CD4-positive, alpha-beta T cell treated with Interleukin-17A for 4 hours (primary cell): Measurements from ENCODE around the gene FRMD6.

ENCODE experiments used
- DNase-seq: peaks from one replicate; pipeline ENCODE4 v3.0.0-alpha.2; 2020; ENCODE audit warnings: mixed read lengths

The FRMD6 gene

DNA sequence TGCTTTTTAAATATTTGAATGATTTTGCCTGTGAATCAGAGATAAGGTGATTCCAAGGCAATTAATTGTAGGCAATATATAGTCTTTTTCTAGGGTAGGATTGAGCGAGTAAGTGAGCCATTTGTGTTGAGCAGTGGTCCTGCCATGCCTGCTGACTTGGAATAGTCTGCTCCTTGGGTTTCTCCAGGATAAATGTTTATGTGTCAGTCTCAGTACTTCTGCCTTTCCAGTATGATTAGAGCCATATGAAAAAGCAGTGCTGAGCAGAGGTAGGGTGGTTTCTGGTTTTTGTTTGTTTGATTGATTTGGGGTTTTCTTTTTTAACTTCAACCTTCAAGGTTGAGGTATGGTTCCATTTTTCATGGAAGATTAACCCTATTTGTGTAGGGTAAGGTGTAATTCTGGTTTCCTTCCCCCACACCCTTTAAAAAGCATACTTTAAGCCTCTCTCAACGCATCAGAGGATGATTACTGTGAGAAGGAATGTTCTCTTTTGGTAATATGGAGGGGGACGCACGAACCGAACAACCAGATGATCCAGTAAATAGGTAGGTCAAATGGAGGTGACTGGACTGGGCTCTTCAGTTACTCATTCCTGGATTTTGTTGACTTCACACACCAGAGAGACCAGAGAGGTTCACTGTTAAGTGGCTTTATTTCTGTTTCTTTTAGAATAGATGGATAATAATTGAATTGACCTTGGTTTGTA lies 22.7 kb downstream of the FRMD6 start:
- DNase-seq = no peak

DNA sequence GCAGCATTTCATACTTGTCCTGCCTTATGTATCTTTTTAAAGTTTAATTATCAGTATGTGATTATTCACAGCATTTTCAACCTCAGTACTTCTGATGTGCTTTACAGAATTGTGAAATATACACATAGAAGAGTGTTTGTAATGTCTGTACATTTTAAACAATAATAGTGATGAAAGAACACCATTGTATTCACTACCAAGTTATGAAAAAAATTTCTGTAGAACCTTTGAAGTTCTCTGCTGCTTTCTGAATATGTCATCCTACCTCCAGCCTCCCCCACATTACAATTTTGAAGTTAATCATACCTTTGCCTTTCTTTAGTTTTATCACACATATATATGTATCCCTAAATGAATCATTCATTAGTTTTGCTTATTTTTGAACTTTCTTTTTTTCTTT lies 24.8 kb downstream of the FRMD6 start:
- no peak for DNase-seq

DNA sequence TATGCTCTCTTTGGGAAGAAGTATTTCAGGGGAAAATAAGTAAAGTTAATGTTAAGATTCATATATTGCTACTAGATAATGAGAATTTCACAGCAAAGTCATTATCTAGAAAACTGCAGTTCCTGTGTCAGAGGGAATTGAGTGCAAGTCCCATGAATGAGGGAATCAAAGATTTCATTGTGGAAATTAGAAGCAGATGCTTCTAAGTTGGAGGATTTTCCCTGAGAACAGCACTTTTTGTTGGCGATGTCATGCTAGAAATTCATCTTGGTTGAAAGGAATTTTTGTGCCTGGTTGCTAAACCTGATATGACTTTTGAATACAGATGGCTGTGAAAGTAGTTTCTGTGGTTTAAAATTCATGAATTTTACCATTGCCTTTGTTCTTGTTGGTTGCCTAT lies 25.6 kb downstream of the FRMD6 start:
- DNase-seq = no peak

DNA sequence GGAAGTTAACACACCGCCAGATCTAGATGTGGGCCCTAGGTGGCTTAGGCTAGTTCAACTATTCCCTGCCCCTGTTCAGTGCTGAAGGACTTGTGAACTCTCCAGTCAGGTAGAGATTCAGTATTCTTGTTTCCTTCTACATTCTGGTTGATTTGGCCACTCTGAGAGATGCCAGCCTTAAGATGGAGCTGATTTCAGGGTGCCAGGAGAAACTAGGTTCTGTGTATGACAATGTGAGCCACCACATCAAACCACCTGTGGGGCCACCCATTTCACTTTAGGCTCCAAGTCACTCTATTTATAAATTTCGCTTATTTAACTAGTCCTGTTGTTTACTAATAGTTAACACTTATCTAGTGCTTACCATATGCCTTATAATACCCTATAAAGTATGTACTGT lies 26.0 kb downstream of the FRMD6 start:
- no peak for DNase-seq

DNA sequence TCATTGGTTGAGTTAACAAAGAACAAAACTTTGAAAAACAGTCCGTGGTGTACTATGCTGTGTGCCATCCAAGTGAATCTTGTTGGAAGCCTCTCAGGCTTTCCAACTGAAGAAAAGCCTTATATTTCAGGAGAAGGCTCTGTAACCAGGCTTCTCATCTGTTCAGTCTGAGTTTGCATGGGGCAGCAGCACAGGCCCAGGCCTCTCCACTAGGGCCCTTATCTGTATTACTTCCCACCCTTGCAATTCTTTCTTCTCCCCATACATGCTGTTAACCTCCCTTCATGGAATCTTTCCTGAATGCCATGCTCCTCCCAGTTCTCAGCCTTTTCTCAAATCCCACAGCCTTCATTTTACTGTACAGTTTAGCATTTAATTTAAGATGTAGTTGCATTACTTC lies 28.3 kb downstream of the FRMD6 start:
- no peak for DNase-seq

DNA sequence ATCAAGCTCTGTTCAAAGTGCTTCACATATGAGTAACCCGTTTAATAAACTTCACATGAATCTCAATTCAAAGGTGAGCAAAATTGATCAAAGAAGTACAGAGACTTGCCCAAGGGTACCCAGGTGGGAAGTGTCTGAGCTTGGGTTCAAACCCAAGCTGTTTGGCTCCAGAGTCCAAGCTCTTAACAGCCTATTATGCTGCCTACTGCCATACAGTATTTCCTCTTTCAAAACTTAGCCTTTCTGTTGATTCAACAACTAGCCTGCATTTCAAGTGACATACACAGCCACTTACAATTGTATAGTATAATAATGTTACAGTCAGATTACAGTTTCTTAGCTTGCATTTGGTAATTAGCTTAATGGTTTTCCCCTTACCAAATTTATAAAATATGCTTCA lies 29.7 kb downstream of the FRMD6 start:
- no peak for DNase-seq

DNA sequence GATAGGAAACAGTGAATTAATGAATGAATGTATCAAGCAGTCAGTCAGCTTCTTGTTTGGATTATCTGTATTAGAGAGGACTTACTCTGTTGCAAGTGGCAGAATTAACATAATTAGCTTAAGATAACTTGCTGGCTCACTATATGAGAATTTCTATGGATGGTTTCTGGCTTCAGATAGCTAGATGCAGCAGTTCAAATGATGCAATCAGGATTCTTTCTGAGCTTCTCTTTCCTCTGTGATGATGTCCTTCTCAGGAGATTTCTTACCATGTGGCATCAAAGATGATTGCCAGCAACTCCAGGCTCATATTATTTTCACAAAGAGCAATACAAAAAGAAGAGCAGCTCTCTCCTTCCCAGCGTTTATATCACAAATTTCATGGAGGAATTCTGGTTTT lies 30.7 kb downstream of the FRMD6 start:
- DNase-seq = no peak

DNA sequence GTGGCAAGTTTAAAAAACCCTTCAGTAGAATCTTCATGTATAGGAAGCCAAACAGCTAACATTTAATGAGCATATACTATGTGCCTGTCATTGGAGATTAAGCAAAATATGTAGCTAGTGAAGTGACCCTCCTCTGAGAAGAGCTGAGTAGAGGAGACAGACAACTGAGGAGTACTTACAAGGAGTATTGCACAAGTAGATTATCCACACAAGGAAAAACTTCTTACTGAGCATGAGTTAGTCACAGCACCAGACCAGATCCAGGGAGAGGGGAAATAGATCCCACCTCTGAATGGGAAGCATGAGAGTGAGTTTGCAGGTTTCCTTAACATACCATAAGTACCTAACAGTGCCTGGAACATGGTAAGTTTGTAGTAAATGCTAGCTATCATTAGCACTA lies 33.0 kb downstream of the FRMD6 start:
- DNase-seq = no peak

DNA sequence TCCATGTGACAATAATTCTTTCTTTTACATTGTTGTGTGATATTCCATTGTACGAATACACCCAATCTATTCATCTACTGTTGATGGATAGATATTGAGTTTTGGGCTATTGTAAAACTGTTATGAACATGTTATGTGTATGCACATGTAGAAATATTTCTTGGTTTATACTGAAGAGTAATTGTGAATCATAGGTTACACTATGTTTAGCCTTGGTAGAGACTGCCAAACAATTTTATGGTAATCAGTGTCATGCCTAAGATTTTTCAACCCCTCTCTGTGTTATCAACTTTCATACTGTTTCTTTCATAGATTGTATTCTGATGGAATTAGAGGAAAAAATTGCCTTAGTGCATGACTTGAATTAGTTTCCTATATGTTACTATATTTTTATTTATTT lies 39.5 kb downstream of the FRMD6 start:
- DNase-seq = no peak

DNA sequence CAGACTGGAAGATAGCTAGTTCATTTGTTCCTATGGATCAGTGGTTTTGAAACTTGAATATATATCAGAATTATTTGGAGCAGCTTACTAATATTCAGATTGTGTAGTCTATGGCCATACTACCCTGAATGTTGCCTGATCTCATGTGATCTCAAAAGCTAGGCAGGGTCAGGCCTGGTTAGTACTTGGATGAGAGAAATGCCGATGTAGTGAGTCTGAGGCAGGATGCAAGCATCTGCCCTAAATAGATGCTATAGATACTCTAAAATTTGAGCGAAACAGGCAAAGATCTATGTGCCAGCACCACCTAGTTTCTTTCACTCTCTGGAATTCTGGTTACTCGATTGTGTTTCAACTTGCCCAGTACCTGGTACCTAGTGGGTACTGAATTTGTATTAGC lies 40.9 kb downstream of the FRMD6 start:
- no peak for DNase-seq

DNA sequence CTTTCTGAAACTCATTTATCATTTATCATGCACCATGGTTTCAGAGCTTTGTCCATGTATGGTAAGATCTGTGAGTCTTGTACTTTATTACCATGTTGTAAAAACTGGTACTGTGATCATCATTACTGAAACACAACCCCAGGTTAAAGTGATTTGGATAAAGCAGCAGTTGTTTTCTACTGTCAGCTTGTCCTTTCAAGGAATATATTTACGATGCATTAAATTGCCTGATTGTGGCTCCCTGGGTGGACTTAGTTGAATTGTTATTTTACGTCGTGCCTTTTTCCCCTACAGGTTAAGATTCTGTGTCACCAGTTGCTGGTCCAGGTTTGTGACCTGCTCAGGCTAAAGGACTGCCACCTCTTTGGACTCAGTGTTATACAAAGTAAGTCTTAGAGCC lies 46.1 kb downstream of the FRMD6 start:
- DNase-seq = no peak

DNA sequence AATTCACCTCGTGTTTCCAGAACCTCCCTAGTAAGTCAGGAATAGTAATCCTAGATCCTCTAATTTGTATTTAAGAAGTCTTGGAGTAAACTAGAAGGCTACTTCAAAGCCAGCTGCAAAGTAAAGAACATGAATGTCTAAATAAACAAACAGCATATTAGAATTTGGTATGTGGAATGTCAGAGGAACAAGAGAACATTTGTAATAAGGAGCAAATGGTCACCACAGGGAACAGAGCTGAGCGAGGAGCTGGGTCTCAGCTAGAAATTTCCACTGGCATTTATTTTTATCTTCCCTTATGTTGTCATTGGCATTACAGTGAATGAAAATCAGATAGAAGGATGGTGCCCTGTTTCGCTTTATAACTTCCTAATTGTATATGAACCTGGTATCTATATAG lies 50.2 kb downstream of the FRMD6 start:
- DNase-seq = no peak

DNA sequence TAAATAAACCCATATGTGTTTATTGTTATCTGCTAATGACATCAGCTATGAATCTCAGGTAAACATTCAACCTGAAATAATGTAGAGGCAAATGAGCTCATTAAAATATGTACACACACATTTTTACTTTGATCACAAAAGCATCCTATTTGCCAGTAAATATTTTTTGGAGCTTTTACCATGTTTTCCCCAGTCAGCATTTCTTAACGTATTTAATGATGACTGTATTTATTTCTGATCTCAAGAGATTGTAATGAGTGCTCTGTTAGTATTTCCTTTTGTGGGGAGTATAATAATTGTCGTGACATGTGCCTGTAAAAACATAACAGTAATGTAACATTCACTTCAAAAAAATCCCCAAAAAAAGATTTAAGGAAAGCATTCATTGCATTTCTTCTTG lies 52.1 kb downstream of the FRMD6 start:
- DNase-seq = no peak

DNA sequence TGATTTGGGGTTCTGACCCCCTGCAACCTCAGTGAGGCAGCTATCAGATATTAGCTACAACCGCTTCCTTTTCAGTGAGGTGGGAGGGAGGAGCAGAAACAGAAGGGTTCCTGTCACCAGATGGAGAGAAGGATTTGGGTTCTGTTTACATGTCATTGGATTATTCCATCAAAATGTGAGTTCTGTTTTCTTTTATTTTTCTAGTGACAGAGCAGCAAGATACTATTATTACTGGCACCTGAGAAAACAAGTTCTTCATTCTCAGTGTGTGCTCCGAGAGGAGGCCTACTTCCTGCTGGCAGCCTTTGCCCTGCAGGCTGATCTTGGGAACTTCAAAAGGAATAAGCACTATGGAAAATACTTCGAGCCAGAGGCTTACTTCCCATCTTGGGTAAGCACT lies 52.8 kb downstream of the FRMD6 start:
- no peak for DNase-seq

DNA sequence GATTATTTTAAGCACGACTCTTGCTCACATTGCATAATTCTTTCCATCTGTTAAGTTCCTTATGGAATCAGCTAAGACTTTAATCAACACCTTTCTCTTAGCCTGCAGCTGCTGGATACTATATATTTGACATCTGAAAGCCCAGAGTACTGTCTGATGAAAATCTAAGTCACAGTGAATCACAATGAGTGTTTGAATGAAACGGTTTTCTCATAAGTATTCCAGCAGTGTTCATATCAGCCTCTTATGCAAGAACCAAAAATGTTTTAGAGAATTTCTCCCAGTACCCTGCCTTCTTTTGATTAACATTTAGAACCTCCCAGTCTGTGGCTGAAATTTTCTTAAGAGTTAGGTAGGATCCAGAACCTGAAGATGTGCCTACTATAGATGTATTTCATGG lies 55.6 kb downstream of the FRMD6 start:
- no peak for DNase-seq

DNA sequence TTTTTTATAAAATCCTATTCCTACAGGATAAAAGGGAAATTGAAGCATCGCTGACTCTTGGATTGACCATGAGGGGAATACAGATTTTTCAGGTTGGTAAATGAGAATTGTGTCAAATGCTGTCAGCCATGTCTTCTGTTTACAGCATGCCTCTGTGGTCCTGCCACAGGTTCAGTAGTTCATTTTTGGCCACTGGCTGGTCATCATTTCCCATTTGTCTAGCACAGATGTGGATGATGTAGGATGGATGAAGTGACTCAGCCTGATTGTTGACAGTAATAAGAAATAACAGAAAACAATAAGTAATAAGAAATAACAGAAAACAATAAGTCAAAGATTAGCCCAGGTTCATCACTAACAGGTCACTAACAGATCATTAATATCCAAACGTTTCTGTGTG lies 59.8 kb downstream of the FRMD6 start:
- no peak for DNase-seq

DNA sequence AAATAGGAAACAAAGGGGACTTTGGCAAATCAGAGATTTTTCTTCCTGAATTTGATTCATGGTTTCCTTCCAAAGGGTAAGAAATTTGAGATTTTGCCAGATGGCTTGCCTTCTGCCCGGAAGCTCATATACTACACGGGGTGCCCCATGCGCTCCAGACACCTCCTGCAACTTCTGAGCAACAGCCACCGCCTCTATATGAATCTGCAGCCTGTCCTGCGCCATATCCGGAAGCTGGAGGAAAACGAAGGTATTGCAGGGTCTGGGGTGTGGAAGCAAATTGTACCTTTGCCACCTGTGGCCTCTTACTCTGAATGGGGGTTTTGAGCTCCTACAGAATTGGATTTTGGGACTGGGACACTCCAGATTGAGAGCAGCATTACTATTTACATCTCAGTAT lies 63.5 kb downstream of the FRMD6 start:
- no peak for DNase-seq

DNA sequence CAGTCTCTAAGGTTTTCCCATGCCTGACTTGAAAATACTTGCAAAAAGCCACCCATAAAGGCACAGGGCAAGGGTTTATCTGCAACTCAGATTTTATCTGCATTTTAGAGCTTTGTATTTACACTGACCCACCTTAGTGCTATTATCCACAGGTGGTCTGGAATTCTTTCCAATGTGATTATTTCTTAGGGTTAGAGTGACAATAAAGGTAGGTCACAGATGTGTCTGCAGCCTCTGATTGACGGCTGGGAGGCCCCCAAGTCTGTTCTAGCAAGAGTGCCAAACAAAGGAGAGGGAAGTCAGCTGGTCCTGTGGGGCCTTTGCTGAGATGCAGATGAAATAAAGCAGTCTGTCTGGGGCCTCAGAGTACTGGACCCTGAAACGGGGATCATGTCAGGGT lies 64.0 kb downstream of the FRMD6 start:
- no peak for DNase-seq

DNA sequence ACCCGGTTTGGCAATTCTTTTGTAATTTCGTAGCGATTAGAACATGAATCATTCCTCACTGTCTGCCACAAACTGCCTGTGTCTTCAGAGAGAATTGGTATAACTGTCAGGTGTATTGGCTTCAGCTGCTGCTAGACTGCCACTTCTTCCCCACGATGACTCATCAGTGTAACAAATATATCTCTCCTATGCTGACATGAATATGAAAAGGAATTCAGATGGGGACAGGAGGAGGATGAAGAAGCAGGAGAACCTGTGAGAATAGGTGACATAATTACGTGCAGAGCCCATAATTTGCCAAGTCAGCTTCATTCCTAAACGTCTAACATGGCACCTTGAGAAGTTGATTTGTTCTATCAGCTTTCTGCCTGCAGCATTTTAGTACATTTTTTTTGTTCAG lies 64.9 kb downstream of the FRMD6 start:
- DNase-seq = no peak

DNA sequence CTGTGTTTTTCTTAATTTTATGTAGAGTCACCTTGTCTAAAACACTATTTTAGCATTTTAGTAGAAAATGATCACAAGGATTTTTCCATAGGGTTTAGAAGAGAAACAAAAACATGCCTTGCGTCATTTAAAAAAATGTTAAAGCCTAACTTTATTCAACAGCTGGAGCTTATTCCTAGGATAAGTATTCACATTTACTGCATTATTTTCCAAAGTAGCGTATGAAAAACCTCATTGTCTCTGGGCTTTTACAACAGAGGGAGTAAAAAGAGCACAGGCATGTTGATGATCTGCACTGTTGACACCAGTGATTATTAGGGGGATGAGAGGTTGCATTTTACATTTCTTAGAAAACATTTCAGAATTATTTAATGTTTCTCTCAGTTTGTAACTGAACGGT lies 66.1 kb downstream of the FRMD6 start:
- DNase-seq = no peak

DNA sequence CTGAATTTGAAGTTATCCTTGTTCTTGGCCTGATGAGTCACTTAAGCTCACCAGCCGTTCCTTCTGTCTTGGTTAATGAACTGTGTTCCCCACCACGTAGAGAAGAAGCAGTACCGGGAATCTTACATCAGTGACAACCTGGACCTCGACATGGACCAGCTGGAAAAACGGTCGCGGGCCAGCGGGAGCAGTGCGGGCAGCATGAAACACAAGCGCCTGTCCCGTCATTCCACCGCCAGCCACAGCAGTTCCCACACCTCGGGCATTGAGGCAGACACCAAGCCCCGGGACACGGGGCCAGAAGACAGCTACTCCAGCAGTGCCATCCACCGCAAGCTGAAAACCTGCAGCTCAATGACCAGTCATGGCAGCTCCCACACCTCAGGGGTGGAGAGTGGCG lies 68.2 kb downstream of the FRMD6 start:
- DNase-seq = no peak

DNA sequence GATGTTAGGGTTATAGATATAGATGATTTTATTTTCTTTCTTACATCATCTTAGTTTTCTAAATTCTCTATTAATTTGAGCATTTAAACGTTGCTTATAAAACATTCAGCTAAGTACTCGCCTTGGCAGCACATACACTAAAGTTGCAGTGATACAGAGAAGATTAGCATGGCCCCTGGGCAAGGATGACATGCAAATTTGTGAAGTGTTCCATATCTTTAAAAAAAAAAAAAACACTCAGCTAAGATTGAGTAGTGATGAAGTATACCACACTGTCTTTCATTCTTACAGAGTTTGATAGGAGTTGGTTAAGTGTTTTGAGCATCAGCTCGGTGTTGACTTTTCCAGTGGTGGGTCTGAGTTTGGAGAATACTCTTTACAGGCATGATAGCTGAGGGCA lies 72.3 kb downstream of the FRMD6 start:
- DNase-seq = no peak

DNA sequence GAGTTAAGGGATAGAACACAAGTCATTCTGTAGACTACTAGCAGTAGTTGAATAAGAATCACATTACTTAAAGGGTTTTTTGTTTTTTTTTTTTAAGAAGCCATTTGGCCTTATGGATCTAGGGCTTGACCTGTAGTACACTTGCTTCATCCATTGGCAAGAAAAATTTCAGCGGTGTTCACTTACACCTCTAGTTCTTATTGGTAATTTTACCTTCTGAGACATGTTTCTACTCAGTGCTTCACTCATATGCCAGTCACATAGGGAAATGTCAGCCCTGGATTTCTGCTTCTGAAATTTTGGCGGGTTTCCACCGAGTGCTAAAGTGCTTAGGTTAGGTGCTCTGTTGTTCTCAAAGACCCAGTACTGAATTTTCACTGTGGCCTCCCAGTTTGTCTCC lies 72.9 kb downstream of the FRMD6 start:
- DNase-seq = no peak

DNA sequence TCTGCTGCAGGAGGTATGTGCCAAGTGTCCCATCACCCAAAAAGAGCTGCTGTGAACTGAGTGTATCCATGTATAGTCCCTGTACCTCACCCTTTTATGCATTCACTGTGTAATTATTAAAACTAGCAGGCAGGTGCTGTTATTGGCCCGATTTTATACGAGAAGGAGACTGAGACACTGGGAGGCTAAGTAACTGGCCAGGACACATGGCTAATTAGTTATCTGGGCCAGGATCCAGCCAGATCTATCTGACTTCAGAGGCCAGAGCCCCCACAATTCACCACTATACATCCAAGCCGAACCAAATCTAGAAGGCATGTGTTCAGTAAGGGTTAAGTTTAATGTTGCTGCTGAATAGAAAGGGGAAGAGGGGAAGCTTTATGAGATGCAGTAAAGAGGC lies 73.4 kb downstream of the FRMD6 start:
- DNase-seq = no peak

DNA sequence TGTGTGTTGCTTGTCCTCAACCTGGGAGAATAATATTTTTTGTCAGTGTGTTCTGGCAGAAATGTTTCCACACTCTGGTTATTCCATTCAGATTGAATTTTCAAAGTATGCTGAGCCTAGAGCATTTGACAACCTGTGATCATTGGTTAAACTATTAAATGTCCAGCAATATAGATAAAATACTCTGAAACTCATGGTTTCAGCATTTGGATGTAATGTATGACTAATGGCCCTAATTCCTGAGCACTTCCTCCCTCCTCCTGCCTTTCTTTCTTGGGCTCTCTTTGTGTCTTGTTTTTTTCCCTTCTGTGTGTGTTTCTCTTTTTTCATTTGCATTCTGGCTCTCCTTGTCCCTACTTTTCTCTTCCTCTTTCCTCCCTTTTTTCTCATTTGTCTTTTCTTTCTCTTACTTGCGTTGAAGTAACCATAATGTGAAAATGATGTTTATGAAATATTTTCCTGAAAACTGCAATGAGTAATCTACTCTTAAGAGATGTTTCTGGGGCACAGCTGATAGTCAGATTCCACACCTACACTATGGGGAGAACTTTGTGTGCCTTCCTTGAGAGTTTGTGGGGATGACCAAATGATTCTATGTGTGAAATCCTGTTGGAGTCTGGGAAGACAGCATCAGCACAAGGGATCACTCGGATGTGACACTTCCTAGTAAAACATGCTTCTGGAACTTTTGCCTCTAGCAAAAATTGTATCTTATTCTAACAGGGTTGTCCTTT lies 74.6 kb downstream of the FRMD6 start:
- DNase-seq = no peak
